ENCODE results near the gene EML4.
"Not testable (repeated sequence)": the region's sequence is repeated elsewhere in the genome, so short reads cannot be mapped to it uniquely, and the experiment has no call there.

EML4 gene, protein sequence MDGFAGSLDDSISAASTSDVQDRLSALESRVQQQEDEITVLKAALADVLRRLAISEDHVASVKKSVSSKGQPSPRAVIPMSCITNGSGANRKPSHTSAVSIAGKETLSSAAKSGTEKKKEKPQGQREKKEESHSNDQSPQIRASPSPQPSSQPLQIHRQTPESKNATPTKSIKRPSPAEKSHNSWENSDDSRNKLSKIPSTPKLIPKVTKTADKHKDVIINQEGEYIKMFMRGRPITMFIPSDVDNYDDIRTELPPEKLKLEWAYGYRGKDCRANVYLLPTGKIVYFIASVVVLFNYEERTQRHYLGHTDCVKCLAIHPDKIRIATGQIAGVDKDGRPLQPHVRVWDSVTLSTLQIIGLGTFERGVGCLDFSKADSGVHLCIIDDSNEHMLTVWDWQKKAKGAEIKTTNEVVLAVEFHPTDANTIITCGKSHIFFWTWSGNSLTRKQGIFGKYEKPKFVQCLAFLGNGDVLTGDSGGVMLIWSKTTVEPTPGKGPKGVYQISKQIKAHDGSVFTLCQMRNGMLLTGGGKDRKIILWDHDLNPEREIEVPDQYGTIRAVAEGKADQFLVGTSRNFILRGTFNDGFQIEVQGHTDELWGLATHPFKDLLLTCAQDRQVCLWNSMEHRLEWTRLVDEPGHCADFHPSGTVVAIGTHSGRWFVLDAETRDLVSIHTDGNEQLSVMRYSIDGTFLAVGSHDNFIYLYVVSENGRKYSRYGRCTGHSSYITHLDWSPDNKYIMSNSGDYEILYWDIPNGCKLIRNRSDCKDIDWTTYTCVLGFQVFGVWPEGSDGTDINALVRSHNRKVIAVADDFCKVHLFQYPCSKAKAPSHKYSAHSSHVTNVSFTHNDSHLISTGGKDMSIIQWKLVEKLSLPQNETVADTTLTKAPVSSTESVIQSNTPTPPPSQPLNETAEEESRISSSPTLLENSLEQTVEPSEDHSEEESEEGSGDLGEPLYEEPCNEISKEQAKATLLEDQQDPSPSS

DNA sequence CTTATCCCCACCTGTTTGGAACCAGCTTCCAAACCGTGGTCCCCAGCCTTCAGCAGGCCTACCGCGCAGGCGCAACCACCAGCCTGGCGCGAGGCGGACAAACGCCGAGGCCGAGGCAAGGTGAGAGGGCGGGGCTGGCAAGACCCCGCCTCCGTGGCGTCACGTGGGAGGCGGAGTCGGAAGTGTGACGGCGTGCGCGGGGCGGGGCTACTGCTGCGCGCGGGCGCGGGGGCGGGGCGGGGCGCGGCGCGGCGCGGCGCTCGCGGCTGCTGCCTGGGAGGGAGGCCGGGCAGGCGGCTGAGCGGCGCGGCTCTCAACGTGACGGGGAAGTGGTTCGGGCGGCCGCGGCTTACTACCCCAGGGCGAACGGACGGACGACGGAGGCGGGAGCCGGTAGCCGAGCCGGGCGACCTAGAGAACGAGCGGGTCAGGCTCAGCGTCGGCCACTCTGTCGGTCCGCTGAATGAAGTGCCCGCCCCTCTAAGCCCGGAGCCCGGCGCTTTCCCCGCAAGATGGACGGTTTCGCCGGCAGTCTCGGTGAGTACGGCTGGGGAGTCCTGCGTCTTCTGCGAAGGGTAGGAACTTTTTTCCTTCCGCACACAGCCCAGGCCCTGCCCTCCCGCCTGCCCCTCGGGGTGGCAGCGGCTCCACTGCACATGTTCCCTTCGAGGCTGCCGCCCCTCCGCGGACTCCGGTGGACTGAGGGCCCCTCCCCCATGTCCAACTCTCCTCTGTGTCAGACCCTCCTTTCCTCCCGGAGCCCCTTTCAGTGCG is at the start of gene EML4:
Gene EML4 (plus strand): TSS at position 254 of the 774 bp plus-strand sequence. CDS start 259 bp downstream, at position 513.
- DNase-seq (ENCODE audit: low read depth), result peak; percentile 93

DNA sequence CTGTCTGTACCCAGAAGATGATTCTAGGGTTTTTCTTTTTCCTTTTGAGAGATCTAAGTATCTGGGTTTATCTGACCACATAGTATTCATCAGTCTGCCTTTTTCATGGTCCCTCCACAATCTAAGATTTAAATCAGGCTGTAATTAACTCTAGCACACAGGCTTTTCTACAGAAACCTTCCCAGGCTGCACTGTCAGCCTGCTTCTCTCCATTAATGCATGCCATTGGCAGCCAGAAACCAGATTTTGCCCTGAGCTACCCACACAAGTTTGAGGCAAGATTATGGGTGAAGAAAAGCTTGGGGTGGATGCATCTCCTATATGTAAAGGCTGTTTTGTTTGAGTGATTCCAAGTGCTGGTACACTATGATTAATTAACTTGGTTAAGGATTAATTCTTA is 45.7 kb upstream of the EML4 start:
- DNase-seq (ENCODE audit: low read depth), result no peak

DNA sequence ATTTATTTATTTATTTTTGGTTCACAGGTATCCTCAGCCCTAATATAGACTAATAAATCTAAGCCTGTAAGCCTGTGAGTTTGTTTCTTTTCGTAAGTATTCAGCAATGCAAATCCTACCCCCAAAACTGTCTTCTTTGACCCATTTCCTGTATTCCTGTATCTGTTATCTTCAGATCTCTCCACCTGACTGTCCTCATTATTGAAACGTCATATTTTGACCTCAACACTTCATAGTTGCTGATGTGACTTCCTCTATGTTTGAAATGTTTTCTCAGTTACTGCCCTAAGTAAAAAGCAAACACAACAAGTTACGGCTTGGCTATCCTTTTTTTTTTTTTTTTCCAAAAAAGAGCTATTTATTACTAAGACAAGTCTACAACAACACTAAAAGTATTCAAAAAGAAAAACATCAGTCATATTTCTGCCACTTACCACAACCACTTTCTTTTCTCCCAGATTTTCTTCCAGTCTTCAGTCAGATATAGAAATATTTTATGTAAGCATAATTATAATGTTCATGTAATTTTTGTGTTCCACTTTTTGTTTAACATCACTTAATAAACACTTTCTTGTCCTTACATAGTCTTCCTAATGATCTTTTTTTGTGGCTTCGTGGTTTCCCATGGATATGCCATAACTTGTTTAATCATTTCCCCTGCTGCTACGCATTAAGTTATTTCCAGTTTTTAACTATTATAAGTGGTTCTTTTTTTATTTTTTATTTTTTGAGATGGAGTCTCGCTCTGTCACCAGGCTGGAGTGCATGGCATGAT is 45.0 kb upstream of the EML4 start:
- DNase-seq (ENCODE audit: low read depth), result peak; percentile 36

DNA sequence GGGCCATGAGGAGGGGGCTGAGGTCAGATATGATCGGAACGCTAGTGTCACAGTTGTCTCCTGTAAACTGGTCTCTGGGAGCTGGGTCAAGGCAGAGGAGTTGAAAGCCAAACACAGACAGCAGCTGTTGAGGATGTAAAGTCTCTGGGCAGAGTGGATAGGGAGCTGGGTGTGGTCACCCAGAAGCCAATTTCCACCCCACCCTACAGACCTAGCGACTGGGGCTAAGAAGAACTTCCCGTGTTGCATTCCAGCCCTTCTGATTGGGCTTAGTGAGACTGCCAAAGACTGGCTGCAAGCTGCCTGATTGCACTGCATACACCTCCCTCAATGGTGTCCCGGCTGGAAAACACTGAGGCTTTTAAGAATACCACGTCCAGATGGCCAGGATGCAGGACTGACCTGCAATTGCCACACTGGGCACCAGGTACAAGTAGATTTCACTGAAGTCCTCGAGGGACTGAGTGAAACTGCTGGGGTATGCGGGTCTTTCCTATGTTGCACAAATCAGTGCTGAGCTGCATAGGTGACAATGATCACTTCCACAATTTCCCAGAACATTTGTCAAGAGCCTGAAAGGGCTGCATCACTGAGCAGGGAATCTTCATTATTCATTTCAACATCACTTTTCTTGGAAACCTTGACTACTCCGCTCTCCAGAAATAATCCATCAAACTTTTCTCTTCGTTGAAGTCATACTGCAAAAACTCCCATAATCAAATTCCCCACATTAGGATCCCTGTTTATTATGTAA is 43.1 kb upstream of the EML4 start:
- no peak for DNase-seq (ENCODE audit: low read depth)

DNA sequence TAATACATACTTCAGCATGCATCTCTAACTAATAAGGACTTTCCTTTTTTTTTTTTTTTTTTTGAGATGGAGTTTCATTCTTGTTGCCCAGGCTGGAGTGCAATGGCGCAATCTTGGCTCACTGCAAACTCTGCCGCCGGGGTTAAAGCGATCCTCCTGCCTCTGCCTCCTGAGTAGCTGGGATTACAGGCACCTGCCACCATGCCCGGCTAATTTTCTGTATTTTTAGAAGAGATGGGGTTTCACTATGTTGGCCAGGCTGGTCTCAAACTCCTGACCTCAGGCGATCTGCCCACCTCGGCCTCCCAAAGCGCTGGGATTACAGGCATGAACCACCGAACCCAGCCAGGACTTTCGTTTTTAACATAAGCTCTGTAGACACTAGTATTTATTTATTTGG is 42.3 kb upstream of the EML4 start:
- DNase-seq (ENCODE audit: low read depth), result not testable (repeated sequence)

DNA sequence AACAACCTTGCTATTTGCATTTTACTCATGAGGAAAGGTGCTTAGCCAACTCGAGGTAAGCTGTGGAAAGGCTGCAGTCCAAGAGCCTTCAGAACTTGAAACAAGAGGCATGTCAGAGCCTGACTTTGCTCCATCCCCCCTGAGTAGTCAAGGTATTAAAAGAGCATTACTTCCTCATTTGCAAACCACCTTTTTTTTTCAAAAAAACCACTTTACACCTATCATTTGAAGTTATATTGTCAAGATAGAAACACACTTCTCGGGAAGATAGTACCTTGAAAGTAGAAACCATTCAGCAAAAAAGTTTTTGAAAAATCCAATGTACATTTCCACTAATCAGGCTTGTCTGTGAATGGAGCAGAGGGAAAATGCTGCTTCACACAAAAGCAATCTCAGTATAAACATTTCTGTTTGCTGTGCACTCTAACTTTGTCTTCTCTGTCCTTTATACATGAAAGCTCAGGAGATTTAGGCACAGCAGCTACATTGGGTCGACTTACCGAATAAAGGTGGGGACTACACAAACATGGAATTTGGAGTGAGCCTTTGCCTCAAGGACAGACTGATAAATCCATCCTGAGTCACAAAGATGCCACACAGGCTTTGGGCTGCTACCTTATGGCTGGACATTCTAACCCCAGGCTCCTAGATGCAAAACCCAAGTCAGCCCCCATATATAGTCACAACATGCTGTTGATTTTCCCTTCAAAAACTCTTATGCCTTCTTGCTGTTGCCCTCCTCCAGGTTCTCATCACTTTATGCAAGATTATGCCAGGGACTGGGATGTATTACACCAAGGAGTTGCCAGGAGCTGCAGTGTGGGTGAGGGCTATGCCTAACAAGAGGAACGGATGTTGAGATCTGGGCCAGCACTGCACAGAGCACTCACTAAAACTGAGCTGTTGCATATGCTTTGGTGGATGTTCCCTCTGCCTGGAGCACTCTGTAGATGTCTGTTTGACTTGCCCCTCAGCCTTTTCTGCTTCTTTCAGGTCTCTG is 41.4 kb upstream of the EML4 start:
- peak; percentile 24 for DNase-seq (ENCODE audit: low read depth)

DNA sequence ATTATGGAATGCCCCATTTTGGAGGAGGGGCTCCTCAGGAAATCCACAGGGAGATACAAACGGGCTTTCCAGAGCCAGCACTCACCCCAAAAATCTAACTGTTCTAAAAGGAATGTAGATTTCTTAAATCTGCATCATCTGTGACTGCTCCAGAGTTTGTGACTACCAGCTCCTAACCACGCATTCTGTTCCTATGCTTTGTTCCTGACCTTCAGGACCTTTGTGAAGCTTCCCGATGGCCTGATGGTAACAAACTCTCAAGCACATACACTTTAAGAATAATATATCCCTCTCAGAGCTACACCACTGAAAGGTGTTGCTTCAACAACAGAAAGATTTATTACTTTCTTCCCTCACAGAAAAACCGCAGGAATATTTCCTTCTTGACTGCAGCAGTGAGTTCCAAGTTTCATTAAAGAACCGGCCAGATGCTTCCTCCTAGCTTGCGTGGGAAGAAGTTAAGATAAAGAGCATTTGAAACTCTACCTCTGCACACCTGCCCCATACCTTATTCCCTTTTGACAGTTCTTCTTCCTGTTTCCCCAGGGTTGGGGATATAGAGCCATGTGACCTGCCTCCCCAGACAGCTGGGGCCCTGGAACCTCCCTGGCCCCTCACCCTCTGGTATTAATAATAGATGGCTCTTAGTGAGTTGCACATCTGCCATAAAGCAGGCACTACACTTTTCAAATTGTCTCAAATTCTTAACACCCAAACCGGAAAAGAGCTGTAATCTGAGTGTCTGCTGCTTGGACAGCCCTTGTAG is 40.2 kb upstream of the EML4 start:
- DNase-seq (ENCODE audit: low read depth), result peak; percentile 87

DNA sequence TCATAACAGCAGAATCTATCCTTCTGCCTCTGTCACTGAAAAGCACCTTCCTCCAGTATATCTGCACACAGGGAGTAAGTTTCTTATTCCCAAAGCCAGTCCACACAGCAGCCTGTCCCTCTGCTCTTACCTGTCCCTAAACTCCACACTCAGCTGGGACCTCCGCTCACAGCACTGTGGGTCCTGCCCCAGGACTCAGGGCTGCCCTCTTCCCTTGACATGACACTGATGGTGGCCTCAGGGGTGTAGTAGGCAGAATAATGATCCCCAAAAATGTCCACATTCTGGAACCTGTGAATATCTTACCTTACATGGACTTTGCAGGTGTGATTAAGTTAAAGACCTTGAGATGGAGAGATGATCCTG is 39.7 kb upstream of the EML4 start:
- no peak for DNase-seq (ENCODE audit: low read depth)

DNA sequence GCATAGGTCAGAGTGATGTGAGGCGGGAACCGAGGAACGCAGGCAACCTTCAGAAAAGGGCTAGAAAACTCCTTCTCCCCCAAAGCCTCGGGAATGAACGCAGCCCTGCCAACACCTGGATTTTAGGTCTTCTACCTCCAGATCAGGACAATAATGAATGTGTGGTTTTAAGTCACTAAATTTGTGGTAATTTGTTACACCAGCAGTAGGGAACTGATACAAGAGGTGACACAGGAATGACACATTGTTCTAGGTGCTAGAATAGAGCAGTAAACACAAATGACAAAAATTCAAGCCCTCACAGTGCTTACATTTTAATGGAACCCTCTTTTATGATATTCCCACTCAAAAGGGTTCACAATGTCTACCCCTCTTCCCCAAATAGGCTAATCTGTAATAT is 39.2 kb upstream of the EML4 start:
- DNase-seq (ENCODE audit: low read depth), result no peak

DNA sequence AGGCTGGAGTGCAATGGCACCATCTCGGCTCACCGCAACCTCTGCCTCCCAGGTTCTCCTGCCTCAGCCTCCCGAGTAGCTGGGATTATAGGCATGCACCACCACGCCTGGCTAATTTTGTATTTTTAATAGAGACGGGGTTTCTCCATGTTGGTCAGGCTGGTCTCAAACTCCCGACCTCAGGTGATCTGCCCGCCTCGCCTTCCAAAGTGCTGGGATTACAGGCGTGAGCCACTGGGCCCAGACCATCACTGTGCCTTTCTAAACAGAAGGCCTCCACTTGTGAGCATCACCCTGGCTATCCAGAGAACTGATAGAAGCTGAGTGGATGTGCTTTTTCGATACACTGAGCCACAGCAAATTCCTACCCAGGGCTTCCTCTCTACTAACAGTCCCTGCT is 38.3 kb upstream of the EML4 start:
- DNase-seq (ENCODE audit: low read depth), result not testable (repeated sequence)

DNA sequence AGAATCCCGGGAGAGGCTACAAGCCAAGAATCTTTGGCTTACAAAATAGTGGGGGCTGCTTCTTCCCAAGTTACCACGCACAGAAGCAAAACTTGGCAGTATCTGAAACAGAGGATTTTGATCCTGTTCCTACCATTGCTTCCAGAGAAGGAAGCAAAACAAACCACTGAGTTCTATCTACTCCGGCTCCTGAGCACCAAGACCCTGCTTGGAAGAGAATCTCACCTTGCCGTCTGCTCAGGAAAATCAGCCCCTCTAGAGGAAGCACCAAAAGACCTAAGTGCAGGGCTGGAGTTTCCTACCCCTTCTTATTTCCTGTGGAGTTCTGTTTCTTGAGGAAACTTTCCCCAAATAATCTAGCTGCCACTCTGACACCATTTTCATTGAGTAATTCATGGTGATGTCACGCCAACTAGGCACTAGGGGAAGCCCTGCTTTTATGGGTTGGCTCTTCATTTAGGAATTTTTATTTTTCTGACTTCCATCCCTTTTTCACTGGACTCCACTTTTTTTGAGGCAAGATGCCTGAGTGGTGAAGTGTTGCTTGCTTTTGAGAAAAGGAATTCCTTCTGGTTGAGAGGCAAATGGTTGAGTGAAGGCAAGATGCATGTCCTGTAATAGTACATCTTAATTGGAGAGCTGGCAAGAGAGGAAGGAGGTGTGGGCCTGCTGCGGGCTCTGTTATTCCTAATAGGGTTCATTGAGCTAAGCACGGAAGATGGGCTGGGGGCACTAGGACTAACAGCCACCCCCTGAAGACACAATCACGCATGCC is 36.8 kb upstream of the EML4 start:
- DNase-seq (ENCODE audit: low read depth), result peak; percentile 78

DNA sequence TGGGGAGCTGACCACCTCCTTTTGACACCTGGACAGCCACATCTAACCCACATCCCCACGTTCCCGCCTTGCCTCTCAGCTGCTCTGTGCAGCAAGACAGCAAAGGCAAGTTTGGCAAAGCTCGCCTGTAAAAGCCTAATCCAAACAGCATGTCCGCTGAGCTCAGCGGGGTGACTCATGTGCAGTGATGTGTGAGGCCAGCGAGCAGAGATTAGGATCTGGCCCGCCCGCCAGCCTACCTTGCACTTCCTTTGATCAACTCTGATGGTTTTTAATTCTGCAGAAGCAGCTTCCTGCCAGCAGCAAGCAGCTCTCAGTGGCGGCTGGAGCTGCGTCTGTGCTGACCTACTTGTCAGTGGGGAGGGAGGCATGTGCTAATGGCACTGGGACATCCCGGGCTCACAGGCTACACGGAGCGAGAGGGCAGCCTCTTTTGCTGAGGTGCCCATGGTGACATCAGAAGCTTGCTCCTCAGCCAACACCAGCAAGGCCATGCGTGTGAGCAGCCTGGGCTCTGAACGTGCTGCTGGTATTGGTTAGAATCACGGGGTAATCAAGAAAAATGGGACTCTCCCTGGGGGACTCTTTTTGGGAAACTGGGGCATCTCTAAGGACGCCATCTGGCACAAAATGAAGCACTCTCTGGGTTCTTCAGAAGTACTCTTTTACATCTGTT is 36.0 kb upstream of the EML4 start:
- DNase-seq (ENCODE audit: low read depth), result peak; percentile 97

DNA sequence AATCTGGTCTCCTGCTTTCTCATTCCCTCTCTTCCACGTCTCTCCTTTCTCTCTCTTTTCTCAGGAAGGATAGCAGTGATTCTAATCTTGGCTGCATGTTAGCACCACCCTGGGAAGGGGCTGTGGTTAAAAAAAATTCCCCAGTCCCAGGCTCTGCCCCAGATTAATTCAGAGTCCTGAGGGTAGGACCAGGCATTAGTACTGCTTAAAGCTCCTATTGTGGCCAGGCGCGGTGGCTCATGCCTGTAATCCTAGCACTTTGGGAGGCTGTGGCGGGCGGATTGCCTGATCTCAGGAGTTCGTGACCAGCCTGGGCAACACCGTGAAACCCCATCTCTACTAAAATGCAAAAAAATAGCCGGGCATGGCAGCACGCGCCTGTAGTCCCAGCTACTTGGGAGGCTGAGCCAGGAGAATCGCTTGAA is 35.4 kb upstream of the EML4 start:
- DNase-seq (ENCODE audit: low read depth), result no peak

DNA sequence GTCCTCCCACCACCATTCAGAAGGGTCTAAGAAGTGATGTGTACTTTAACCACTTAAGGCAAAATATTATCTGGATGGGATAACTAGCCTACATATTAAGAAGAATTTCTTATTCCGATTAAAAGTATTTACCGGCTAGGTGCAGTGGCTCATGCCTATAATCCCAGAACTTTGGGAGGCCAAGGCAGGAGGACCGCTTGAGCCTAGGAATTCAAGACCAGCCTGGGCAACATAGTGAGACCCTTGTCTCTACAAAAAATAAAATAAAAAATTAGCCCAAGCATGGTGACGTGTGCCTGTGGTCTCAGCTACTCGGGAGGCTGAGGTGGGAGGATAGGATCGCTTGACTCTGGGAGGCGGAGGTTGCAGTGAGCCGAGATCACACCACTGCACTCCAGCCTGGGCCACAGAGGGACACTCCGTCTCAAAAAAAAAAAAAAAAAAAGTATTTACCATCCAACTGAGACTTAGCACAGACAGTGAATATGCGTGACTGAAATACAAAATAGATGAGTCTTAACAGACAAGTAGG is 34.7 kb upstream of the EML4 start:
- not testable (repeated sequence) for DNase-seq (ENCODE audit: low read depth)

DNA sequence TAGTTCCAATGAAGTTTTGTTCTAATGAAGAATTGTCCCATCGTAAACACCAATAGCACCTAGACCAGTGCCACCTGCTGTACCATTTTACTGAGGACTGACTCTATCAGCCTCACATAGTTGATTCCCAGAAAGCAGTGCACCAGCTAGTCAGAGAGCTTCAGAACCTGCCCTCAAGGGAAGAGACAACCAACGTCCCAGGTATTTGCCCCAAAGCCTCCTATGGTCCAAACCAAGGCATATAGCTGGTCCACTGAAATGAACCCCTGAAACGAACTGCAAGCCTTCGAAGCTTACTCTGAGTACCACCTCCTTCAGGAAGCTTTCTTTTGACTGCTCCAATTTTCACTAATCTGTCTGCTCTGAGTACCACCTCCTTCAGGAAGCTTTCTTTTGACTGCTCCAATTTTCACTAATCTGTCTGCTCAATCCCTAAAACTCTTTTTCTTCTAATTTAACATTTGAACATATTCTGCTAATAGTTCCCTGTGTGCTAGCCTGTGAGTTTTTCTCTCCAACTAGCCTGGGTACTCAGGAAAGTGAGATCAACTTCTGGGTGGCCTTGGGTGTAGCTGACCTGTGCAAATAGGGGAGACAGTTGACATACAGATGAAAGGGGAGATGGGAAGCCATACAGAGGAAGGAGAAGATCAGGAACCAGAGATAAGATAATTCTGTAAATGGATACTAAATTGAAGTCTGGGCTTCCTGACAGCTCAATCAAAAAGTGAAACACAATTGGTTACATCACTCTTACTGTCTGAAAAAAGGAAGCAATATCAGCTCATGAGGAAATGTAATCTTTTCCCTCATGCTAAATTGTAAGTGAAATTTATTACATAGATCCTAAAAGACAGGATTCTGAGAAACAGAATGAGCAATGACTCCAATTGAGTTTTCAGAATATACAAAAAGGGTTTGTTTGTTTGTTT is 33.5 kb upstream of the EML4 start:
- DNase-seq (ENCODE audit: low read depth), result no peak

DNA sequence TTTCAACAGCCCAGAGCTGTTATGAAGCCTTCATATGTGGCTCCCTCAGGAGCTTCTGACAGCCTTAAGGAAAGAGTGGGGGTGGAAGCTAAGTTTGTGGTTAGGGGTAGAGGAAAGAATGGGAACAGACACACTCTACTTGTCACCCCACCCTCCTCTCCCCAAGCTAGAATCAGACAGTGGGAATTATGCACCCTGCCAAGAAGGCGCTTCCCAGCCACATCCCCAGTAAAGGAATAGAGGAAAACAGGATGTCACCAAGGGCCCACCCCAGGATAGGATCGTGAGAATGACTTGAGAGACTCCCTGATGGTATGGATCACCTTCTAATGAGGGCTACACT is 32.4 kb upstream of the EML4 start:
- DNase-seq (ENCODE audit: low read depth), result no peak
